MV-4-11 (cell line): ENCODE data around the gene PTPRB.

Experiments used
- DNase-seq: peaks from one replicate; lab custom pipeline; 2025; lab: John Stamatoyannopoulos, UW

The PTPRB gene

GRCh38 chr12:70592664-70593063, 44.6 kb downstream of the PTPRB start:
- no peak for DNase-seq

- DNase-seq, result peak; percentile 82
Observed at GRCh38 chr12:70590549-70591226, 46.5 kb downstream of the PTPRB start.

- DNase-seq, result peak; percentile 51
Observed at GRCh38 chr12:70590051-70590450, 47.2 kb downstream of the PTPRB start.

GRCh38 chr12:70584332-70584731, 52.9 kb downstream of the PTPRB start:
- no peak for DNase-seq

- no peak for DNase-seq
Observed at GRCh38 chr12:70583251-70583650, 54.0 kb downstream of the PTPRB start.

GRCh38 chr12:70581208-70581607, 56.0 kb downstream of the PTPRB start:
- DNase-seq, result no peak

- no peak for DNase-seq
Observed at GRCh38 chr12:70577283-70577634, 60.0 kb downstream of the PTPRB start.

GRCh38 chr12:70576341-70577282, 60.6 kb downstream of the PTPRB start:
- DNase-seq, result peak; percentile 65

GRCh38 chr12:70571705-70572268, 65.4 kb downstream of the PTPRB start:
- no peak for DNase-seq

- DNase-seq, result no peak
Observed at GRCh38 chr12:70571029-70571428, 66.2 kb downstream of the PTPRB start.

- DNase-seq, result no peak
Observed at GRCh38 chr12:70561550-70561949, 75.7 kb downstream of the PTPRB start.

GRCh38 chr12:70560671-70561070, 76.6 kb downstream of the PTPRB start:
- DNase-seq, result no peak

- DNase-seq, result no peak
Observed at GRCh38 chr12:70559390-70559789, 77.8 kb downstream of the PTPRB start.

GRCh38 chr12:70557583-70558191, 79.5 kb downstream of the PTPRB start:
- no peak for DNase-seq

- DNase-seq, result no peak
Observed at GRCh38 chr12:70556179-70556869, 80.9 kb downstream of the PTPRB start.

GRCh38 chr12:70555081-70555480, 82.1 kb downstream of the PTPRB start:
- no peak for DNase-seq

- DNase-seq, result no peak
Observed at GRCh38 chr12:70553391-70553859, 83.8 kb downstream of the PTPRB start.

GRCh38 chr12:70551731-70552130, 85.5 kb downstream of the PTPRB start:
- DNase-seq, result no peak

GRCh38 chr12:70550180-70550577, 87.0 kb downstream of the PTPRB start:
- no peak for DNase-seq

- DNase-seq, result no peak
Observed at GRCh38 chr12:70549340-70550179, 87.7 kb downstream of the PTPRB start.

- peak; percentile 5 for DNase-seq
Observed at GRCh38 chr12:70543444-70543843, 93.8 kb downstream of the PTPRB start.
